Neural cell (in vitro differentiated cells): Measurements from ENCODE around the gene CDK2AP2. TPM values are rescaled to one million over a fixed set of nuclear protein-coding genes. Genes with fewer than 3 reads are reported as not detected.

Source experiments
- H2AFZ ChIP-seq: fragments of 200-600, 300-800 bp; sonication (generic), shearing (Covaris generic); 2 replicates; pipeline ENCODE4 v1.6.0; 2014; ENCODE audit warnings: low read depth, mild to moderate bottlenecking, antibody characterized with exemption, low read length, moderate library complexity
- H3F3A ChIP-seq: fragments of 200-600 bp; shearing (Covaris generic); 2 replicates; pipeline ENCODE4 v1.6.1; 2016; ENCODE audit warnings: mild to moderate bottlenecking, moderate library complexity, mixed read lengths, antibody characterized with exemption, low read length; ENCODE audit not compliant: insufficient read depth, poor library complexity, severe bottlenecking
- H3K27ac ChIP-seq: fragments of 200-600, 300-800 bp; sonication (generic), shearing (Covaris generic); 2 replicates; pipeline ENCODE4 v1.5.1; 2014; ENCODE audit warnings: mild to moderate bottlenecking, low read length, moderate library complexity
- H3K27me3 ChIP-seq: fragments of 300-800, 200-600 bp; sonication (generic), shearing (Covaris generic); 2 replicates; pipeline ENCODE4 v1.6.0; 2014; ENCODE audit warnings: mild to moderate bottlenecking, low read depth, low read length, moderate library complexity; ENCODE audit not compliant: insufficient read depth
- H3K36me3 ChIP-seq: fragments of 300-800, 200-600 bp; sonication (generic), shearing (Covaris generic); 2 replicates; pipeline ENCODE4 v1.5.1; 2014; ENCODE audit warnings: mild to moderate bottlenecking, antibody characterized with exemption, low read length, moderate library complexity; ENCODE audit not compliant: insufficient read depth
- H3K4me2 ChIP-seq: fragments of 300-800, 200-600 bp; sonication (generic), shearing (Covaris generic); 2 replicates; pipeline ENCODE4 v1.6.0; 2014; ENCODE audit warnings: mild to moderate bottlenecking, low read length
- H3K4me3 ChIP-seq: fragments of 300-800, 200-600 bp; sonication (generic), shearing (Covaris generic); 2 replicates; pipeline ENCODE4 v1.5.1; 2014; ENCODE audit warnings: mild to moderate bottlenecking, low read length, moderate library complexity
- H3K79me2 ChIP-seq: fragments of 200-600 bp; shearing (Covaris generic); replicated peaks from 2 replicates; pipeline ENCODE4 v1.6.0; 2014; ENCODE audit warnings: mild to moderate bottlenecking, low read length, moderate library complexity; ENCODE audit not compliant: insufficient read depth
- H3K9ac ChIP-seq: fragments of 300-800, 200-600 bp; sonication (generic), shearing (Covaris generic); 2 replicates; pipeline ENCODE4 v1.6.1; 2016; ENCODE audit warnings: mild to moderate bottlenecking, low read length, mixed read lengths
- H3K9me2 ChIP-seq: fragments of 200-600 bp; shearing (Covaris generic); 2 replicates; pipeline ENCODE4 v1.6.1; 2016; ENCODE audit warnings: mild to moderate bottlenecking, low read length, mixed read lengths; ENCODE audit not compliant: insufficient read depth
- H3K9me3 ChIP-seq: fragments of 200-600, 300-800 bp; sonication (generic), shearing (Covaris generic); 2 replicates; pipeline ENCODE4 v1.6.1; 2016; ENCODE audit warnings: mild to moderate bottlenecking, mixed run types, low read length, moderate library complexity, mixed read lengths
- H4K20me1 ChIP-seq: fragments of 200-600 bp; shearing (Covaris generic); 2 replicates; pipeline ENCODE4 v1.6.1; 2016; ENCODE audit warnings: mild to moderate bottlenecking, mixed run types; ENCODE audit not compliant: insufficient read depth
- CTCF ChIP-seq: fragments of 450-650 bp; IDR thresholded peaks from 2 replicates; pipeline ENCODE4 v1.5.1; 2014; ENCODE audit warnings: antibody characterized with exemption, mild to moderate bottlenecking, moderate library complexity; ENCODE audit not compliant: poor library complexity, severe bottlenecking
- EP300 ChIP-seq: fragments of 450-650 bp; conservative IDR thresholded peaks from 2 replicates; pipeline ENCODE4 v1.6.1; 2014; ENCODE audit warnings: antibody characterized with exemption, mild to moderate bottlenecking, moderate library complexity; ENCODE audit not compliant: poor library complexity, severe bottlenecking
- EZH2 ChIP-seq: fragments of 200-600, 300-800 bp; shearing (Covaris generic), sonication (generic); IDR thresholded peaks from 2 replicates; pipeline ENCODE4 v1.6.1; 2014; ENCODE audit warnings: antibody characterized with exemption, low read length, borderline replicate concordance, mild to moderate bottlenecking; ENCODE audit not compliant: insufficient read depth, poor library complexity, severe bottlenecking
- MXI1 ChIP-seq: fragments of 450-650 bp; conservative IDR thresholded peaks from 2 replicates; pipeline ENCODE4 v1.6.1; 2014; ENCODE audit warnings: antibody characterized with exemption, mild to moderate bottlenecking; ENCODE audit not compliant: poor library complexity, severe bottlenecking
- RAD21 ChIP-seq: fragments of 450-650 bp; conservative IDR thresholded peaks from 2 replicates; pipeline ENCODE4 v1.6.1; 2014; ENCODE audit warnings: antibody characterized with exemption, mild to moderate bottlenecking, moderate library complexity
- SMC3 ChIP-seq: fragments of 450-650 bp; conservative IDR thresholded peaks from 2 replicates; pipeline ENCODE4 v1.6.1; 2014; ENCODE audit warnings: antibody characterized with exemption, mild to moderate bottlenecking, moderate library complexity; ENCODE audit not compliant: poor library complexity
- polyA plus RNA-seq: library from polyadenylated mRNA; depleted of rRNA; stranded (reverse); fragments of >200 nt; gene quantifications from 2 replicates; pipeline ENCODE4 v1.2.3, GENCODE V29; 2014
- small RNA-seq, 3 experiments: library from RNA; depleted of rRNA; stranded (forward); fragments of <200 nt; gene quantifications; one replicate each; pipeline ENCODE3, GENCODE V24; 2012

CDK2AP2 gene
- polyA plus RNA-seq, 1 donor from 2014 or later = 18.1 TPM

GRCh38 chr11:67457453-67457852 lies 50.5 kb downstream of the CDK2AP2 start:
- Histone ChIP-seq H2AFZ (no peak overlapping the region), H3K9me3 (no peaks in the 10 kb centered on the region)
- no peak for TF ChIP-seq MXI1
- TF ChIP-seq CTCF = no peak
- no peak for TF ChIP-seq EZH2
- TF ChIP-seq EP300 = no peak
- TF ChIP-seq RAD21 = no peak
- TF ChIP-seq SMC3 = no peak

More at GRCh38 chr11:67457453-67457852, 50.5 kb downstream of the CDK2AP2 start:
- Histone ChIP-seq H3K27me3 (no peaks in the 10 kb centered on the region), H3K9ac (no peak overlapping the region), H3F3A (no peaks in the 10 kb centered on the region), H3K27ac (no peak overlapping the region), H3K79me2 (no peaks in the 10 kb centered on the region), H4K20me1 (no peaks in the 10 kb centered on the region), H3K9me2 (no peaks in the 10 kb centered on the region), H3K36me3 (no peaks in the 10 kb centered on the region), H3K4me3 (no peak overlapping the region), H3K4me2 (no peak overlapping the region)

Small RNA genes lying within 50 kb of the gene (small RNA-seq; reads per million reads assigned to genes)
- gene MIR6752 = 0 reads per million in 3 experiments

Other genes with a start within 250 kb of the CDK2AP2 start
- gene GRK2, start 241.7 kb downstream of the CDK2AP2 start, polyA plus RNA-seq = 47.3 and 59.1 TPM in 2 replicates
- 93.5 and 111 TPM in 2 replicates for gene ANKRD13D, start 218.9 kb downstream of the CDK2AP2 start, polyA plus RNA-seq
- gene SSH3, start 204.6 kb downstream of the CDK2AP2 start, polyA plus RNA-seq = 0.89 and 1.4 TPM in 2 replicates
- gene POLD4, start 154.6 kb downstream of the CDK2AP2 start, polyA plus RNA-seq = 6.0 and 6.8 TPM in 2 replicates
- gene CLCF1, start 134.6 kb downstream of the CDK2AP2 start, polyA plus RNA-seq = 0.34 TPM in 1 of 2 replicates, not detected in the other
- gene RAD9A, start 116.2 kb downstream of the CDK2AP2 start, polyA plus RNA-seq = 59.6 and 76.2 TPM in 2 replicates
- 102 and 106 TPM in 2 replicates for gene PPP1CA, start 106.3 kb downstream of the CDK2AP2 start, polyA plus RNA-seq
- gene TBC1D10C, start 104.1 kb downstream of the CDK2AP2 start, polyA plus RNA-seq = not detected in 2 replicates
- not detected in 2 replicates for gene CARNS1, start 92.5 kb downstream of the CDK2AP2 start, polyA plus RNA-seq
- gene RPS6KB2, start 79.7 kb downstream of the CDK2AP2 start, polyA plus RNA-seq = 92.8 and 95.0 TPM in 2 replicates
- gene PTPRCAP, start 70.5 kb downstream of the CDK2AP2 start, polyA plus RNA-seq = 1.7 and 3.4 TPM in 2 replicates
- gene CORO1B, start 64.7 kb downstream of the CDK2AP2 start, polyA plus RNA-seq = 56.7 and 72.3 TPM in 2 replicates
- not detected in 2 replicates for gene GPR152, start 55.4 kb downstream of the CDK2AP2 start, polyA plus RNA-seq
- gene CABP4, start 52.8 kb downstream of the CDK2AP2 start, polyA plus RNA-seq = not detected in 2 replicates
- gene TMEM134, start 38.9 kb downstream of the CDK2AP2 start, polyA plus RNA-seq = 50.3 and 61.9 TPM in 2 replicates
- 83.9 and 121 TPM in 2 replicates for gene AIP, start 25.1 kb downstream of the CDK2AP2 start, polyA plus RNA-seq
- 25.8 and 37.2 TPM in 2 replicates for gene PITPNM1, start 2.8 kb downstream of the CDK2AP2 start, polyA plus RNA-seq
- not detected in 2 replicates for gene CABP2, start 15.3 kb upstream of the CDK2AP2 start, polyA plus RNA-seq
- 94.6 and 114 TPM in 2 replicates for gene GSTP1, start 75.7 kb upstream of the CDK2AP2 start, polyA plus RNA-seq
- gene NDUFV1, start 98.8 kb upstream of the CDK2AP2 start, polyA plus RNA-seq = 393 and 421 TPM in 2 replicates
- gene NUDT8, start 121.8 kb upstream of the CDK2AP2 start, polyA plus RNA-seq = 2.9 TPM in 1 of 2 replicates, not detected in the other
- not detected in 2 replicates for gene TBX10, start 131.6 kb upstream of the CDK2AP2 start, polyA plus RNA-seq
- gene ACY3, start 142.6 kb upstream of the CDK2AP2 start, polyA plus RNA-seq = not detected in 2 replicates
- not detected in 2 replicates for gene ALDH3B2, start 166.5 kb upstream of the CDK2AP2 start, polyA plus RNA-seq